ENCODE data around the gene ENDOD1. TPM values are rescaled to one million over a fixed set of nuclear protein-coding genes. Genes with fewer than 3 reads are reported as not detected.

Gene ENDOD1
- total and polyA plus RNA-seq, 2 donors (not counting 1 experiment from before 2014, with no cell fraction given) = 7.0 to 11.7 TPM

DNA sequence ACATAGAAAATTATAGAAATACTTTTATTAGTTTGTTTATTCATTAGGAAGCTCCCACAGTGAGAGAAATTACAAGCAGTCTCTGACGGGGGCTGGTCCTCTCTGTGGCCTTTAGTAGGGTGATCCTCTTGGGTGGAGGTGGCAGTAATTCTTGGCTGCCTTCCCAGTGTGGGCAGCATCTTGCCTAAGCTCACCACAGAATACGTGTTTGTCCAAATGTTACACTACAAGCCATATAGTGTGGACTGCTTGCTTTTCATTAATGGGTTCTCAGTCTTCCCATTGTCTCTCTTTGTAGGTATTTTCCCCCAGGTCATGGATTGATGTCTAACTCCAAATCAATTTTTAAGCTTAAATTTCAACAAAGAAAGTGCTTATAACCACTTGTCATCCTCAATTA lies 43.3 kb downstream of the ENDOD1 start:
- Mint-ChIP-seq H3K27me3 (no peaks in the 10 kb centered on the region), H3K4me3 (no peak overlapping the region), H3K9me3 (ENCODE audit: insufficient read depth) (no peaks in the 10 kb centered on the region), H3K27ac (no peak overlapping the region), H3K4me1 (no peaks in the 10 kb centered on the region)
- no peaks in the 10 kb centered on the region for H3K79me2 ChIP-seq (ENCODE audit: control insufficient read depth, insufficient read depth, low read length)
- ATAC-seq (ENCODE audit: low read depth) (no peak), DNase-seq (no peak)
- CTCF ChIA-PET = interaction anchor here (0.6 to 1.1 kb wide), 3 partner anchors 22 to 394 kb away, joined by 3 read pairs; no protein-coding TSS in a partner anchor
- POLR2A ChIA-PET = no interaction called here
- H3K4me1 ChIP-seq (ENCODE audit: control insufficient read depth in 2 of 2, insufficient read depth in 2 of 2, low read length in 2 of 2) = no peaks in the 10 kb centered on the region
- intact Hi-C loops (cut with micrococcal nuclease) = loop anchor here (5.0 to 10.0 kb wide), 2 partner anchors 511 to 608 kb away; no protein-coding TSS in a partner anchor
- no peaks in the 10 kb centered on the region for H3K27me3 ChIP-seq (replicated peaks in 1 of 4; ENCODE audit: control extremely low read depth in 1 of 4, control insufficient read depth in 3 of 4, insufficient read depth in 4 of 4, low read length in 3 of 4)
- no peak overlapping the region for H3K27ac ChIP-seq (ENCODE audit: low read length in 2 of 2)
- no peaks in the 10 kb centered on the region for H3K9me3 ChIP-seq (ENCODE audit: control extremely low read depth in 1 of 3, control insufficient read depth in 2 of 3, insufficient read depth in 1 of 3, low read length in 2 of 3)
- H2AFZ ChIP-seq (ENCODE audit: insufficient read depth, low read depth, low read length, poor library complexity, severe bottlenecking) = no peak overlapping the region
- H3K9ac ChIP-seq (ENCODE audit: low read length) = no peak overlapping the region
- 83% methylated on average over 1 of the region's 2 CpGs for WGBS (ENCODE audit: insufficient coverage)
- TF ChIP-seq, protein P1, sequence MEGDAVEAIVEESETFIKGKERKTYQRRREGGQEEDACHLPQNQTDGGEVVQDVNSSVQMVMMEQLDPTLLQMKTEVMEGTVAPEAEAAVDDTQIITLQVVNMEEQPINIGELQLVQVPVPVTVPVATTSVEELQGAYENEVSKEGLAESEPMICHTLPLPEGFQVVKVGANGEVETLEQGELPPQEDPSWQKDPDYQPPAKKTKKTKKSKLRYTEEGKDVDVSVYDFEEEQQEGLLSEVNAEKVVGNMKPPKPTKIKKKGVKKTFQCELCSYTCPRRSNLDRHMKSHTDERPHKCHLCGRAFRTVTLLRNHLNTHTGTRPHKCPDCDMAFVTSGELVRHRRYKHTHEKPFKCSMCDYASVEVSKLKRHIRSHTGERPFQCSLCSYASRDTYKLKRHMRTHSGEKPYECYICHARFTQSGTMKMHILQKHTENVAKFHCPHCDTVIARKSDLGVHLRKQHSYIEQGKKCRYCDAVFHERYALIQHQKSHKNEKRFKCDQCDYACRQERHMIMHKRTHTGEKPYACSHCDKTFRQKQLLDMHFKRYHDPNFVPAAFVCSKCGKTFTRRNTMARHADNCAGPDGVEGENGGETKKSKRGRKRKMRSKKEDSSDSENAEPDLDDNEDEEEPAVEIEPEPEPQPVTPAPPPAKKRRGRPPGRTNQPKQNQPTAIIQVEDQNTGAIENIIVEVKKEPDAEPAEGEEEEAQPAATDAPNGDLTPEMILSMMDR (IDR thresholded peaks at IDR 0.05) = no peak
- no peak for TF ChIP-seq EZH2 (IDR thresholded peaks at IDR 0.05; ENCODE audit: borderline replicate concordance, insufficient read depth, low read depth, low read length, poor library complexity, severe bottlenecking)
- H3K4me3 ChIP-seq (ENCODE audit: control extremely low read depth in 1 of 5, extremely low read depth in 1 of 5, insufficient read depth in 1 of 5, low read depth in 2 of 5, low read length in 4 of 5) = no peak overlapping the region
- H3K36me3 ChIP-seq (replicated peaks in 1 of 2; ENCODE audit: control extremely low read depth in 1 of 2, control insufficient read depth in 1 of 2, extremely low read depth in 1 of 2, insufficient read depth in 2 of 2, low read length in 1 of 2) = peaks cover 0 to 25% of the 10 kb centered on the region in 2 experiments
- H3K4me2 ChIP-seq (replicated peaks; ENCODE audit: low read depth, low read length, poor library complexity, severe bottlenecking) = no peak overlapping the region
- H4K20me1 ChIP-seq (ENCODE audit: control insufficient read depth, insufficient read depth, low read length, poor library complexity, severe bottlenecking) = no peaks in the 10 kb centered on the region

DNA sequence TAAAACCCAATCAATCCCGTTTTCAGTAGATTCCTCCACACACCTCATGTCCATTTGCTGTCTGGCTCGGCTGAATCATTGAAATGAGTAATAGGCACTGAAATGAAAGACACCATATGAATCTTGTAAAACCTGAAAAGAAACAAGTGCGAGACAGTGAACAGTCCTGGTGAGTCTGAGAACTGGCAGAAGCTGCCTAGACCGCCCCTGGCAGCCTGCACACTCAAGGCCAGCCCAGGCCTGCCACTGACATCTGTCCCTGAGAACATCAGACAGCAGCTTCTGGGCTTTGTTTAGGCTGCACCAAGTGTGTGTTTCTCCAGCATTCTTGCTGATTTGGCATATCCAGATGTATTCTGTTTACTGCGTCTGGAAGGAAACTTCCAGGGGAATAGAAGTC lies 44.8 kb downstream of the ENDOD1 start:
- H3K9me3 Mint-ChIP-seq (ENCODE audit: insufficient read depth) = no peaks in the 10 kb centered on the region
- POLR2A ChIA-PET = interaction anchor here (0.7 kb wide), 1 partner anchor 67 kb away, joined by 3 read pairs; no protein-coding TSS in a partner anchor
- Histone ChIP-seq H3K27ac (ENCODE audit: low read length in 2 of 2) (no peak overlapping the region), H3K9ac (ENCODE audit: low read length) (no peak overlapping the region), H3K9me3 (ENCODE audit: control extremely low read depth in 1 of 3, control insufficient read depth in 2 of 3, insufficient read depth in 1 of 3, low read length in 2 of 3) (no peaks in the 10 kb centered on the region), H3K4me3 (ENCODE audit: control extremely low read depth in 1 of 5, extremely low read depth in 1 of 5, insufficient read depth in 1 of 5, low read depth in 2 of 5, low read length in 4 of 5) (no peak overlapping the region), H3K79me2 (ENCODE audit: control insufficient read depth, insufficient read depth, low read length) (no peaks in the 10 kb centered on the region), H3K4me2 (replicated peaks; ENCODE audit: low read depth, low read length, poor library complexity, severe bottlenecking) (no peak overlapping the region), H4K20me1 (ENCODE audit: control insufficient read depth, insufficient read depth, low read length, poor library complexity, severe bottlenecking) (no peaks in the 10 kb centered on the region), H3K36me3 (replicated peaks in 1 of 2; ENCODE audit: control extremely low read depth in 1 of 2, control insufficient read depth in 1 of 2, extremely low read depth in 1 of 2, insufficient read depth in 2 of 2, low read length in 1 of 2) (peaks cover 0 to 9% of the 10 kb centered on the region in 2 experiments), H3K4me1 (ENCODE audit: control insufficient read depth in 2 of 2, insufficient read depth in 2 of 2, low read length in 2 of 2) (no peaks in the 10 kb centered on the region), H3K27me3 (replicated peaks in 1 of 4; ENCODE audit: control extremely low read depth in 1 of 4, control insufficient read depth in 3 of 4, insufficient read depth in 4 of 4, low read length in 3 of 4) (no peaks in the 10 kb centered on the region), H2AFZ (ENCODE audit: insufficient read depth, low read depth, low read length, poor library complexity, severe bottlenecking) (no peak overlapping the region)
- CTCF ChIA-PET = no interaction called here
- TF ChIP-seq, protein P1 (IDR thresholded peaks at IDR 0.05) = no peak
- no peak for TF ChIP-seq EZH2 (IDR thresholded peaks at IDR 0.05; ENCODE audit: borderline replicate concordance, insufficient read depth, low read depth, low read length, poor library complexity, severe bottlenecking)
- intact Hi-C loops (cut with micrococcal nuclease) = loop anchor here (5.0 to 10.0 kb wide), 2 partner anchors 512 to 610 kb away; no protein-coding TSS in a partner anchor
- H3K27ac Mint-ChIP-seq = no peak overlapping the region
- no peaks in the 10 kb centered on the region for H3K4me1 Mint-ChIP-seq
- WGBS (ENCODE audit: insufficient coverage) = 87% methylated on average over 4 of the region's 5 CpGs
- no peak for DNase-seq
- no peak for ATAC-seq (ENCODE audit: low read depth)
- no peaks in the 10 kb centered on the region for H3K27me3 Mint-ChIP-seq
- H3K4me3 Mint-ChIP-seq = no peak overlapping the region

Measured in B cell (primary cell).